Measurements from ENCODE around the gene ZNF654.
"Not testable (repeated sequence)": the region's sequence is repeated elsewhere in the genome, so short reads cannot be mapped to it uniquely, and the experiment has no call there.

The ZNF654 gene

GRCh38 chr3:88075072-88075471, 16.0 kb downstream of the ZNF654 start:
- no peak for DNase-seq

DNA sequence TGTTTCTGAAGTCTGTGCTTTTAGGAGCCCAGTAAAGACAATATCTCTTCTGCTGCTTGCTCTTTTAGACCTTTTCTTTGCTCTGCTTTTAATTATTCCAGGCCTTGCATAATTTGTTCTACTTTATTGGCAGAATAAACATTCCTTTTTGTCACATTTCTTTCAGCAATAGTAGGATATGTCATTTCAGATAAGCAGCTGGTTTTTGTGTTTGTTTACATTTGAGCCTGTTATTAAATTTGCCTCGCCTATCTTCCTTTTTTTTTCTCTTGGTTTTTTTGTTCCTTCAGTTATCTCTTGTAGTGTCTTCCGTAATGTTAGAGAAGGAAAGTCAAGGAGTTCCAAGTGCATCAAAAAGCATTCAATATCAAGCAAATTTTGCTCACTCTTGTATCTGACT, 16.4 kb downstream of the ZNF654 start:
- no peak for DNase-seq

GRCh38 chr3:88076712-88077111, 17.7 kb downstream of the ZNF654 start:
- no peak for DNase-seq

- no peak for DNase-seq
These were observed 19.9 kb downstream of the ZNF654 start for GRCh38 chr3:88078932-88079331.

- DNase-seq, result no peak
These were observed 23.8 kb downstream of the ZNF654 start for GRCh38 chr3:88082854-88083253.

DNA sequence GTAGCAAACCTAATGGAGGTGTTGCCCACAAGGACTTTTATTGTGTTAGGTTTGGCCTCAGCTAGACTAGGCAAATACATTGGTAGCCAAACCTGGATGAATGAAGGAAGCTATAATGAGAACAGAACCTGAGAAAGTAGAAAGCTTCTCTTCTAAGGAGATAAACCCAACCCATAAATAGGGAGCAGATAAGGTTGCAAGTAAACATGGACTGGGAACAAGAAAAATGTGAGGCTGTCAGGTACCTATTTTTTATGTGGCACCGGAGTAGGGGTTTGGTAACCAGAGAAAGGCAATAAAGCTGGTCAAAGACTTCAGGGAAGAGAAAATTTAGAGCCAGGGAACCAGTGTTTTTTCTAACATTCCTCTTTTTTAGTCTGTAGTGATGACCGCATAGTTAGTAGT, 25.0 kb downstream of the ZNF654 start:
- no peak for DNase-seq

DNA sequence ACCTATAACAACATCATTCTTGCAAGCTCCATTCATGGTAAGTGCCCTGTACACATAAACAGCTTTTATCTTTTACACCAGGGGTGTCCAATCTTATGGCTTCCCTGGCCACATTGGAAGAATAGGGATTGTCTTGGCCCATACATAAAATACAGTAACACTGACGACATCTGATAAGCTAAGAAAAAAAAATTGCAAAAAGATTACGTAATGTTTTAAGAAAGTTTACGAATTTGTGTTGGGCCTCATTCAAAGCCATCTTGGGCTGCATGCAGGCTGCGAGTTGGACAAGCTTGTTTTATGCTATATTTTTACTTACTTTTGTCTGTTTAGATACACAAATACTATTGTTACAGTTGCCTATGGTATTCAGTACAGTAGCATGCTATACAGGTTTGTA, 31.6 kb downstream of the ZNF654 start:
- no peak for DNase-seq

- DNase-seq, result no peak
These were observed 33.2 kb downstream of the ZNF654 start for GRCh38 chr3:88092270-88092669.

DNA sequence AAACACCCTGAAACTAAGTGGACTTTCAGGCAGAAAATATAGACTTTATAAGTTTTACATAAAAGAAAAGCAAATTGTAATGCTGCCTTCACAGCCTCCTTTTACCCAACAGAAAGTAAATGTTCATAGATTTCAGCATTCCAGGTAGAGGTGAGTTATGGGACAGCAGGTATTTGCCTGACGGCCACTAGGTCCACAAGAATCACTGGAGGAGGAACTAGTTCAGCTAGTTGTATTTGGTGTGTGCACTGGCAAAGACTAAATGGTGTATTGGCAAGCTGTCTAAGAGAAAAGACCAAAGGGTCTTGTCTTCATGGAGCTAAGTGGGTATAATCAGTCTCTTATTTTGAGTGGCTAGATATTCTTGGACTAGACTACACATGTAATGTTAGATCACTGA, 34.2 kb downstream of the ZNF654 start:
- no peak for DNase-seq

- DNase-seq, result no peak
These were observed 42.1 kb downstream of the ZNF654 start for GRCh38 chr3:88101142-88101541.

- no peak for DNase-seq
These were observed 46.3 kb downstream of the ZNF654 start for GRCh38 chr3:88105325-88105724.

DNA sequence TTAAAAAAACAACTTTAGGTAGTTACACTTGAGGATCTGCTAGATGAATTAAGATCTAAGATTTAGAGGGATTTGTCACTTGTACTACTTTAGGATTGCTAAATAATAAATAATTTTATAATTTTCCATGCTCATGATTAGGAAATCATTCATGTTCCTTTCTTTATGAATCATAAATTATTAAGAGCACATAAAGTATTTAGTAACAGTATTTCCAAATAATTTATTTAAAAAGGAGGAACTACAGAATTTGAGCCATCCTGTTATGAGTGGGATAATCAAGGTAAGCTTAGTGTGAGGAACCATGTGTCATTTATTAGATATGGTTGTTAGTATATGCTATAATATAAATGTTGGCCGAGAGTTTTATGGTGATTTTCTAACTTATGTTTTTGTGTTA, 53.2 kb downstream of the ZNF654 start:
- DNase-seq, result no peak

DNA sequence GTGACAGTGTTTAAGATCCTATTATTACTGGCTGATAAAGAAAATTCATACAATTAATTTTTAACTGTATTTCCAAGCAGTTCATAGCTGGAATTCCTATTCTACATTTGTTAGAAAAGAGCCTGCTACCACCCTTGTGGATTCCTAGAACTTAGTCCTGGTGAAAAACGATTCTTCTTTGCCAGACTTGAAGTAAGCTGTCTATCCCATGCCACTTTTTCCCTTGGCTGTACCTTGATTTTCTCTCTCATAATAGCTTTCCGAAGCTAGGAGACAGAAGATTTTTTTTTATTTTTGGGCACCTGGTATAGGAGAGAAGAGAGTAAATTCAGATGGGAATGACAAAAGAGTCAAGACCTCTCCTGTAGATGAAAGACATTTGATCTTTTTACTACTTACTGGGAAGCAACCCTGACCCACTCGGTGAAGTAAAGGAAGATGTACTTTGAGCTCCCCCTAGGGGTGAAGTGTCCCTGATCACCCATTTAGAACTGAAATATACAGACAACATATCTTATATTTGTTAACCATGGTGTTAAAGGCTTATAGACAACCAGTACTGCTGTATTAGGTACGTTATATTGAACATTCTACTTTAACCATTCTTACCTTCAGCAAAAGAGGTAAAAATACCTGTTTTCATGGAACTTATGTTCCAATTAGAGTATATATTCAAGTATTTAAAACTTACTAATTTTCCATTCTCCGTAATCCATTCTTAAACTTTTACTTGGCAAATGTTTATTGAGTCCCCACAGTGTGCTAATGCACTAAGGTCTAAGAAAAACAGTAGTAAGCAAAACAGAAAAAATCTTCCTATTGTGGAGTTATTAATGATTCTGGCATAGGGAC, 54.5 kb downstream of the ZNF654 start:
- peak; percentile 75 for DNase-seq

- no peak for DNase-seq
These were observed 56.0 kb downstream of the ZNF654 start for GRCh38 chr3:88114878-88115549.

- no peak for DNase-seq
These were observed 58.6 kb downstream of the ZNF654 start for GRCh38 chr3:88117683-88118082.

- not testable (repeated sequence) for DNase-seq
These were observed 59.5 kb downstream of the ZNF654 start for GRCh38 chr3:88118603-88119002.

GRCh38 chr3:88123526-88123925, 64.5 kb downstream of the ZNF654 start:
- no peak for DNase-seq

DNA sequence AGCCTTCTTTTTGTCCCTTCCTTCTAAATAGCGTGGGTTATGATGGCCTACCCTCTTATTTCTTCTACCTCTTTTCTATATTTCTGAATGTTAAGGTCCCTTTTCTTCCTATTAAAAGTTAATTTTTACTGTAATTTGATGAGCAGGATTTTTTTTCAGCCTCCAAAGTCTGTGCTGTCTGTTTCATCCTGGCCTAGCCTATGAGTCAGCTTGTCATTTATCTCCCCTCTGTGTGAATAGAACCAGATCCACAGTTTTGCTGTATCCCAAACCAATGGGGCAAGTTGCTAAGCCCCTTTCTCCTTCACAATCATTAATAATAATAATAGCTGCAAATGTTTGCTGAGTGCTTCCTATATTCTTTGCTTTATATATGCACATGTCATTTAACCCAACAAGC, 72.6 kb downstream of the ZNF654 start:
- no peak for DNase-seq

- no peak for DNase-seq
These were observed 73.8 kb downstream of the ZNF654 start for GRCh38 chr3:88132894-88133293.

DNA sequence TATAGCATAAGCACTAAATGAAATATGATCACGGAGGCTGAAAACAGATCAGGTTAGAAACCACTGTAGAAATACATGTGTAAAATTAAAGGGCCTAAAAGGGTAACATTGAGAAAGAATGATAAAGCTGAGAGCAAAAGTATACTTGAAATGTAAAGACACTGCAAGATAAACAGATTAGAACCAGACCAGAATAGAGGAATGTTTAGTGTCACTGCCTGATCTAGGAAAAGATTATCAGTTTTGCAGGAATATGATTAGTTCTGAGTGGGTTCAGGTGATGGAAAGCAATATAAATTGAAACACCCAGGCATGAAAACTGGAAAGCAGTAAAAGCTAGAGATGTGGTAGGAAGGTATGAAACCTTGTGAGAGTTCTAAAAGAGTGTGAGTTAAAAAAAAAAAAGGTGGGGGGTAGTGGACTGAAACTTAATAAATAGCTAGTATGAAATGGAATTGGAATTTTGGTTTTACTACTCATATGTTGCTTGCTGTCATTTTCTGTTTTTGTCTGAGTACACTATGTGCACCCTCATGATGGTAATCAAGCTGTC, 74.7 kb downstream of the ZNF654 start:
- no peak for DNase-seq

GRCh38 chr3:88137836-88138235, 78.8 kb downstream of the ZNF654 start:
- DNase-seq, result no peak

GRCh38 chr3:88141458-88142083, 82.5 kb downstream of the ZNF654 start:
- DNase-seq, result no peak

- no peak for DNase-seq
These were observed 83.1 kb downstream of the ZNF654 start for GRCh38 chr3:88142094-88142624.

Data from KG1 (cell line).